PFSK-1 (cell line): ENCODE measurements around the gene RAPSN.

Experiments used
- FOXP2 ChIP-seq: optimal IDR thresholded peaks from 2 replicates; pipeline ENCODE3; 2011; ENCODE audit warnings: borderline replicate concordance, control low read depth, inconsistent platforms; ENCODE audit not compliant: insufficient read depth; ENCODE audit errors: extremely low read length, extremely low read depth
- POLR2AphosphoS5 ChIP-seq: IDR thresholded peaks from 2 replicates; pipeline ENCODE4 v1.6.1; 2012; ENCODE audit warnings: low read depth, mild to moderate bottlenecking, control low read depth, low read length, moderate library complexity
- SIN3A ChIP-seq: IDR thresholded peaks from 2 replicates; pipeline ENCODE4 v1.6.1; 2012; ENCODE audit warnings: mild to moderate bottlenecking, low read length, moderate library complexity, borderline replicate concordance; ENCODE audit not compliant: insufficient read depth
- TAF1 ChIP-seq: IDR thresholded peaks from 2 replicates; pipeline ENCODE4 v1.6.1; 2012; ENCODE audit warnings: low read length, control low read depth, borderline replicate concordance; ENCODE audit not compliant: insufficient read depth
- TF ChIP-seq, protein P1 (sequence below), 2 experiments: IDR thresholded peaks; 2 replicates each; pipeline versions ENCODE4 v1.6.1 to v1.8.0; 2011 to 2012; ENCODE audit warnings: low read depth in 2 of 2, low read length in 2 of 2, control low read depth in 1 of 2, inconsistent platforms in 1 of 2, mild to moderate bottlenecking in 1 of 2, moderate library complexity in 1 of 2; ENCODE audit not compliant: insufficient read depth in 1 of 2

Gene RAPSN

DNA sequence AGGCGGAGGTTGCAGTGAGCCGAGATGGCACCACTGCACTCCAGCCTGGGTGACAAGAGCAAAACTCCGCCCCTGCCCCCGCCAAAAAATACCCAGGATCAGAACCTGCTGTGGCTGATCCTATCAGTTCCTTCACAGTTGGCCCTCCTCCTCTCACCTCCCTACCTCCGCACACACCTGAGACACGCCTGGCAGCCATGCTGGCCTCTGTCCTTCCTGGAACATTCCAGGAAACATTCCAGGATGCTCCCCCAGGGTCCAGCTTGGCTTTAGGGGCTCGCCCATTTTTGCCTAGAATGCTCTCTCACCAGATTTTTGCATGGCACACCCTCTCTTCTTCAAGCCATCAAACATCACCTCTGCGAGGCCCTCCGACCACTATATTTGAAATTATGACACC lies 2.1 kb downstream of the RAPSN start:
- TF ChIP-seq POLR2AphosphoS5 = no peak
- no peak for TF ChIP-seq TAF1
- TF ChIP-seq SIN3A = no peak
- TF ChIP-seq, protein P1, sequence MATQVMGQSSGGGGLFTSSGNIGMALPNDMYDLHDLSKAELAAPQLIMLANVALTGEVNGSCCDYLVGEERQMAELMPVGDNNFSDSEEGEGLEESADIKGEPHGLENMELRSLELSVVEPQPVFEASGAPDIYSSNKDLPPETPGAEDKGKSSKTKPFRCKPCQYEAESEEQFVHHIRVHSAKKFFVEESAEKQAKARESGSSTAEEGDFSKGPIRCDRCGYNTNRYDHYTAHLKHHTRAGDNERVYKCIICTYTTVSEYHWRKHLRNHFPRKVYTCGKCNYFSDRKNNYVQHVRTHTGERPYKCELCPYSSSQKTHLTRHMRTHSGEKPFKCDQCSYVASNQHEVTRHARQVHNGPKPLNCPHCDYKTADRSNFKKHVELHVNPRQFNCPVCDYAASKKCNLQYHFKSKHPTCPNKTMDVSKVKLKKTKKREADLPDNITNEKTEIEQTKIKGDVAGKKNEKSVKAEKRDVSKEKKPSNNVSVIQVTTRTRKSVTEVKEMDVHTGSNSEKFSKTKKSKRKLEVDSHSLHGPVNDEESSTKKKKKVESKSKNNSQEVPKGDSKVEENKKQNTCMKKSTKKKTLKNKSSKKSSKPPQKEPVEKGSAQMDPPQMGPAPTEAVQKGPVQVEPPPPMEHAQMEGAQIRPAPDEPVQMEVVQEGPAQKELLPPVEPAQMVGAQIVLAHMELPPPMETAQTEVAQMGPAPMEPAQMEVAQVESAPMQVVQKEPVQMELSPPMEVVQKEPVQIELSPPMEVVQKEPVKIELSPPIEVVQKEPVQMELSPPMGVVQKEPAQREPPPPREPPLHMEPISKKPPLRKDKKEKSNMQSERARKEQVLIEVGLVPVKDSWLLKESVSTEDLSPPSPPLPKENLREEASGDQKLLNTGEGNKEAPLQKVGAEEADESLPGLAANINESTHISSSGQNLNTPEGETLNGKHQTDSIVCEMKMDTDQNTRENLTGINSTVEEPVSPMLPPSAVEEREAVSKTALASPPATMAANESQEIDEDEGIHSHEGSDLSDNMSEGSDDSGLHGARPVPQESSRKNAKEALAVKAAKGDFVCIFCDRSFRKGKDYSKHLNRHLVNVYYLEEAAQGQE (IDR thresholded peaks at IDR 0.05; ENCODE audit: insufficient read depth in 1 of 2, low read depth in 2 of 2, low read length in 2 of 2) = no peak
- TF ChIP-seq FOXP2 = no peak

DNA sequence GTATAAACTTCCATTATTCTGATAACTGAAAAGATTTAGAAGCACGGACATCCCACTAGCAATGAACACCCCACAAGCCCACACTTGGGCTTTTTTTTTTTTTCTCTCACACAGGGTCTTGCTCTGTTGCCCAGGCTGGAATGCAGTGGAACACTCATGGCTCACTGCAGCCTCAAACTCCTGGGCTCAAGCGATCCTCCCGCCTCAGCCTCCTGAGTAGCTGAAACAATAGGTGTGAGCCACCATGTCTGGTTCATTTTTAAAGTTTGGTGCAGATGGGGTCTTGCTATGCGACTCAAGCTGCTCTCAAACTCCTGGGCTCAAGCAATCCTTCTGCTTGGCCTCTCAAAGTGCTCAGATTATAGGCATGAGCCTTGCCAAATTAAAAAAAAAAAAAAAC lies 3.1 kb downstream of the RAPSN start:
- TF ChIP-seq TAF1 (no peak), SIN3A (no peak), FOXP2 (no peak), POLR2AphosphoS5 (no peak)
- TF ChIP-seq, protein P1 (IDR thresholded peaks at IDR 0.05; ENCODE audit: insufficient read depth in 1 of 2, low read depth in 2 of 2, low read length in 2 of 2) = no peak

DNA sequence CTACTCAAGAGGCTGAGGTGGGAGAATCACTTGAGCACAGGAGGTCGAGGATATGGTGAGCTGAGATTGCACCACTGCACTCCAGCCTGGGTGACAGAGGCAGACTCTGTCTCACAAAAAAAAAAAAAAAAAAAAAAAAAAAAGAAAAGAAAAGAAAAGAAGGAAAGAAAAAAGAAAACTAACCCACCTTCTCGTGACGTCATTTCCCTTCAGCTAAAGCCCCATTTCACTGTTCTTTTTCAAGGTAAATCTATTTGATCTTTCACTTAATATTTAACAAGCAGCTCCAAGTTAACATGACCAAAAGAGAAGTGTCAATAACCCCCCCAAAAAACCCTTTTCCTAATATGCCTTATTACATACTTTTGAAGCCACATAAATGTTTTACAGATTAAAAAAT lies 5.1 kb downstream of the RAPSN start:
- TF ChIP-seq TAF1 = no peak
- TF ChIP-seq FOXP2 = no peak
- TF ChIP-seq POLR2AphosphoS5 = no peak
- TF ChIP-seq SIN3A = no peak
- TF ChIP-seq, protein P1 (IDR thresholded peaks at IDR 0.05; ENCODE audit: insufficient read depth in 1 of 2, low read depth in 2 of 2, low read length in 2 of 2) = no peak

DNA sequence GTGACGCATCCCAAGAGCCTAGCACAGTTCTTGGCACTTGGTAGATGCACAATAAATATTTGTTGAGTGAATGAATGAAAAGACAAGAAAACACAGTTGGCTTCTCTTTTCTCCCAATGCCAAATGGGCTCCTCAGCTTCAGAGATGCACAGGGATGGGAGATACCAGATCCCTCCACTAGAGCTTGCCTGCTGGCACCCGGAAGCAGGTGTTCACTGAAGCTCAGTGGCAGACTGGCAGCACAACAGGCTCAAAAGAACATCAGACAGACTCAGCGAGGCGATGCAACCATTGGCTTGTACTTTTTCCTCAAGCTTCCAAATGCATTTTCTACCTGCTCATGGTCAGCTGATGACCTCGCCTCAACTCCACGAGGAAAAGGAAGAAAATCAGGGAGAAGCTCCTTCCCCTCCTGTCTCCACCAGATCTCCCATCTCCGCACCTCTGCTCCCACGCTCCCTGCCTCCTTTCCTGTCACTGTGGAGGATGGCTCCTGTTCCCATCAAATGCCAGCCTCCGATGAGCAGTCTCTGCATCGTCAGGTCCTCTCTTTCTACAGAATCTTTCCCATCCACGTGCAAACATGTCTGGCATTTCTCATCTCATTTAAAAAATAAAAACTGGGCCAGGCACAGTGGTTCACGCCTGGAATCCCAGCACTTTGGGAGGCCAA lies 5.8 kb downstream of the RAPSN start:
- TF ChIP-seq SIN3A = no peak
- no peak for TF ChIP-seq TAF1
- no peak for TF ChIP-seq FOXP2
- TF ChIP-seq, protein P1 (IDR thresholded peaks at IDR 0.05; ENCODE audit: insufficient read depth in 1 of 2, low read depth in 2 of 2, low read length in 2 of 2) = no peak
- no peak for TF ChIP-seq POLR2AphosphoS5

DNA sequence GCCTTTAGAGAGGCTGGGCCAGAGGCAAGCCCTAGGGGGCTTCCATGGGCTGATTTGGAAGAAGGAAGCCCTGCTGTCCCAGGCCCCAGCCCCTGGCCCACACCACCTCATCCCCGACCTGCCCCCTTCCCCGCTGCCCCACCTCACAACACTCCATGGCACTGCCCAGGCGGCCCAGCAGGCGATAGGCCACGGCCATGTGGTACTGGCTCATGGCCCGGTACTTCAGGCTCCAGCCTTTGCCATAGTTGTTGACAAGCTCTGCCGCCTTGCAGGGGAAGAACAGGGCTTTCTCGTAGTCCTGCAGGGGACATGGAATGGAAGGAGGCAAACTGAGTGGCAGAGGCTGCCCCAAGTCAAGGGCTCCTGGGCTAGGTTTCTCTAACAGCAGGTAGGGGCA lies 6.4 kb downstream of the RAPSN start:
- no peak for TF ChIP-seq FOXP2
- TF ChIP-seq POLR2AphosphoS5 = no peak
- no peak for TF ChIP-seq SIN3A
- TF ChIP-seq, protein P1 (IDR thresholded peaks at IDR 0.05; ENCODE audit: insufficient read depth in 1 of 2, low read depth in 2 of 2, low read length in 2 of 2) = no peak
- no peak for TF ChIP-seq TAF1
